ENCODE results near the gene KIF6. TPM values are rescaled to one million over a fixed set of nuclear protein-coding genes. Genes with fewer than 3 reads are reported as not detected.
A peak's percentile ranks its signal among the peaks of the same experiment; 100 is the strongest.

KIF6 gene
- total and polyA plus RNA-seq, 2 of the 8 experiments (the other 6 are each of a cell fraction or from before 2014, with no cell fraction given): 0.53 to 0.65 TPM

- H2AFZ ChIP-seq (ENCODE audit: low read length): no peak overlapping the region
- POLR2A ChIA-PET (ENCODE audit: partially characterized antibody): interaction anchor here (0.8 kb wide), 1 partner anchor 9 kb away, joined by 3 read pairs; no protein-coding TSS in a partner anchor
Observed at GRCh38 chr6:39590871-39591393, 134.3 kb downstream of the KIF6 start.

More at GRCh38 chr6:39590871-39591393, 134.3 kb downstream of the KIF6 start:
- Histone ChIP-seq H3K36me3 (ENCODE audit: control insufficient read depth in 2 of 4, insufficient read depth in 4 of 4, low read length in 3 of 4) (no peaks in the 10 kb centered on the region), H2BK20ac (ENCODE audit: low read length) (no peak overlapping the region), H3K27ac (ENCODE audit: low read depth, low read length) (no peak overlapping the region), H3K79me1 (ENCODE audit: low read depth, low read length) (no peaks in the 10 kb centered on the region), H2BK5ac (ENCODE audit: low read depth, low read length) (no peak overlapping the region), H3K9ac (replicated peaks in 1 of 4; ENCODE audit: extremely low read depth in 1 of 4, low read depth in 3 of 4, low read length in 3 of 4) (no peak overlapping the region), H2BK120ac (replicated peaks; ENCODE audit: low read depth, low read length) (no peak overlapping the region), H4K8ac (ENCODE audit: extremely low read depth, insufficient read depth, low read length) (no peak overlapping the region), H4K91ac (replicated peaks; ENCODE audit: insufficient read length, low read length) (no peak overlapping the region), H3K4me3 (ENCODE audit: extremely low read depth in 1 of 4, insufficient read depth in 2 of 4, low read depth in 3 of 4, low read length in 4 of 4) (no peak overlapping the region), H3K27me3 (replicated peaks in 1 of 4; ENCODE audit: control insufficient read depth in 3 of 4, extremely low read depth in 1 of 4, insufficient read depth in 3 of 4, low read length in 3 of 4) (no peaks in the 10 kb centered on the region), H3K4me1 (replicated peaks in 1 of 4; ENCODE audit: control insufficient read depth in 3 of 4, insufficient read depth in 4 of 4, low read length in 3 of 4) (no peaks in the 10 kb centered on the region), H3K4ac (replicated peaks; ENCODE audit: insufficient read length, low read depth, low read length) (no peak overlapping the region), H3K14ac (ENCODE audit: insufficient read length) (no peak overlapping the region), H3K56ac (replicated peaks; ENCODE audit: insufficient read length, low read depth, low read length) (no peak overlapping the region), H2AK5ac (ENCODE audit: low read depth, low read length) (no peak overlapping the region), H3K4me2 (ENCODE audit: insufficient read depth in 1 of 2, low read depth in 2 of 2, low read length in 2 of 2) (no peak overlapping the region), H3K23ac (ENCODE audit: insufficient read length) (no peak overlapping the region), H3K79me2 (ENCODE audit: control insufficient read depth in 1 of 2, insufficient read depth in 2 of 2, low read length in 2 of 2) (no peaks in the 10 kb centered on the region), H2BK12ac (ENCODE audit: low read depth, low read length) (no peak overlapping the region), H2BK15ac (ENCODE audit: low read length) (no peak overlapping the region), H3K23me2 (ENCODE audit: low read depth, low read length) (no peaks in the 10 kb centered on the region), H3K9me3 (ENCODE audit: insufficient read depth in 2 of 2, low read depth in 1 of 2, low read length in 1 of 2) (no peaks in the 10 kb centered on the region), H4K5ac (ENCODE audit: insufficient read length, low read depth, low read length) (no peak overlapping the region), H3K18ac (ENCODE audit: extremely low read depth, low read length) (no peak overlapping the region), H4K20me1 (replicated peaks in 1 of 2; ENCODE audit: control insufficient read depth in 1 of 2, insufficient read depth in 2 of 2, low read length in 2 of 2) (no peaks in the 10 kb centered on the region)
- CTCF ChIA-PET (ENCODE audit: partially characterized antibody): no interaction called here
- WGBS, 2 experiments (ENCODE audit: extremely low coverage in 1 of 2, insufficient coverage in 1 of 2, insufficient read length in 1 of 2, insufficient replicate concordance in 2 of 2, low coverage in 1 of 2, low lambda C conversion rate in 2 of 2, missing lambda C conversion rate in 1 of 2): 49% methylated on average over 5 of the region's 5 CpGs; no CpG with 5 or more reads in 1 of the 2 experiments
- FAIRE-seq: no peak
- no peak for DNase-seq (ENCODE audit: low read depth in 1 of 2, low spot score in 2 of 2)
- 0 out of 2 replicates have a peak, but pooled peaks have one; percentile 34 for TF ChIP-seq POU5F1 (IDR thresholded peaks at IDR 0.05; ENCODE audit: low read depth, low read length)
- TF ChIP-seq KDM1A (IDR thresholded peaks at IDR 0.05; ENCODE audit: borderline replicate concordance, low read length): no peak
- TF ChIP-seq, protein P1, sequence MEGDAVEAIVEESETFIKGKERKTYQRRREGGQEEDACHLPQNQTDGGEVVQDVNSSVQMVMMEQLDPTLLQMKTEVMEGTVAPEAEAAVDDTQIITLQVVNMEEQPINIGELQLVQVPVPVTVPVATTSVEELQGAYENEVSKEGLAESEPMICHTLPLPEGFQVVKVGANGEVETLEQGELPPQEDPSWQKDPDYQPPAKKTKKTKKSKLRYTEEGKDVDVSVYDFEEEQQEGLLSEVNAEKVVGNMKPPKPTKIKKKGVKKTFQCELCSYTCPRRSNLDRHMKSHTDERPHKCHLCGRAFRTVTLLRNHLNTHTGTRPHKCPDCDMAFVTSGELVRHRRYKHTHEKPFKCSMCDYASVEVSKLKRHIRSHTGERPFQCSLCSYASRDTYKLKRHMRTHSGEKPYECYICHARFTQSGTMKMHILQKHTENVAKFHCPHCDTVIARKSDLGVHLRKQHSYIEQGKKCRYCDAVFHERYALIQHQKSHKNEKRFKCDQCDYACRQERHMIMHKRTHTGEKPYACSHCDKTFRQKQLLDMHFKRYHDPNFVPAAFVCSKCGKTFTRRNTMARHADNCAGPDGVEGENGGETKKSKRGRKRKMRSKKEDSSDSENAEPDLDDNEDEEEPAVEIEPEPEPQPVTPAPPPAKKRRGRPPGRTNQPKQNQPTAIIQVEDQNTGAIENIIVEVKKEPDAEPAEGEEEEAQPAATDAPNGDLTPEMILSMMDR (IDR thresholded peaks at IDR 0.05; ENCODE audit: control extremely low read depth in 1 of 3, insufficient read depth in 1 of 3, low read depth in 1 of 3, low read length in 3 of 3): no peak
- no peak for TF ChIP-seq MAFK (IDR thresholded peaks at IDR 0.05; ENCODE audit: low read depth, low read length)

All from H1 (cell line).